Endothelial cell of umbilical vein (primary cell): ENCODE results near the gene PFKFB3. TPM values are rescaled to one million over a fixed set of nuclear protein-coding genes. Genes with fewer than 3 reads are reported as not detected.
"Not testable (repeated sequence)": the region's sequence is repeated elsewhere in the genome, so short reads cannot be mapped to it uniquely, and the experiment has no call there.

Experiments
- BruUV-seq: library from RNA; stranded (reverse); fragments of 400-500 nt; replicated peaks from 2 replicates; lab custom pipeline; 2021; lab: Mats Ljungman, UMichigan
- CTCF ChIA-PET: fragments of 300-600, 350-600 bp; sonication (Branson Sonifier 250); formaldehyde crosslinking; loops from one replicate; lab custom pipeline; 2021; ENCODE audit warnings: antibody characterized with exemption, inconsistent platforms; lab: Charles Lee
- POLR2A ChIA-PET: fragments of 300-600, 350-600 bp; sonication (Branson Sonifier 250); formaldehyde crosslinking; loops from one replicate; lab custom pipeline; 2021; ENCODE audit warnings: antibody characterized with exemption, inconsistent platforms; lab: Charles Lee
- DNase-seq: peaks from one replicate; pipeline ENCODE4 v3.0.0-alpha.2; 2011; ENCODE audit warnings: low read depth, low spot score
- FAIRE-seq: peaks from 2 replicates; lab custom pipeline; 2011; peaks lifted over from hg19 to GRCh38; lab: Jason Lieb, UNC
- H2AFZ ChIP-seq: 2 replicates; pipeline ENCODE4 v1.6.0; 2012; ENCODE audit warnings: low read depth, low read length, control low read depth, inconsistent platforms
- H3K27ac ChIP-seq: 2 replicates; pipeline ENCODE4 v1.5.1; 2011; ENCODE audit warnings: low read depth, mild to moderate bottlenecking, control low read depth, low read length, moderate library complexity; ENCODE audit not compliant: insufficient read depth
- H3K27me3 ChIP-seq, 2 experiments: 2 replicates each; pipeline versions ENCODE4 v1.6.0 to v1.6.1; 2011; ENCODE audit warnings: low read length in 2 of 2, mixed read lengths in 1 of 2; ENCODE audit not compliant: control insufficient read depth in 2 of 2, insufficient read depth in 2 of 2
- H3K36me3 ChIP-seq, 2 experiments: 2 replicates in 1 of 2; 3 replicates in 1 of 2; pipeline ENCODE4 v1.5.1; 2011; ENCODE audit warnings: low read length in 2 of 2, mild to moderate bottlenecking in 1 of 2, moderate library complexity in 1 of 2; ENCODE audit not compliant: control insufficient read depth in 2 of 2, insufficient read depth in 2 of 2; ENCODE audit errors: extremely low read depth in 1 of 2
- H3K4me1 ChIP-seq: 3 replicates; pipeline ENCODE4 v1.5.1; 2011; ENCODE audit warnings: mild to moderate bottlenecking, low read length; ENCODE audit not compliant: control insufficient read depth, insufficient read depth; ENCODE audit errors: extremely low read depth
- H3K4me2 ChIP-seq: 2 replicates; pipeline ENCODE4 v1.6.1; 2011; ENCODE audit warnings: low read length, control low read depth, mixed read lengths; ENCODE audit not compliant: insufficient read depth
- H3K4me3 ChIP-seq, 3 experiments: fragments of 200-600 bp in 1 of 3; sonication (generic), shearing (Covaris generic) in 1 of 3; replicated peaks in 1 of 3; 2 replicates each; pipeline ENCODE4 v1.5.1; 2011 to 2016; ENCODE audit warnings: control low read depth in 3 of 3, low read length in 3 of 3, mild to moderate bottlenecking in 2 of 3, inconsistent platforms in 1 of 3, low read depth in 1 of 3, moderate library complexity in 1 of 3; ENCODE audit not compliant: insufficient read depth in 1 of 3
- H3K79me2 ChIP-seq: 2 replicates; pipeline ENCODE4 v1.6.0; 2012; ENCODE audit warnings: low read length, inconsistent platforms; ENCODE audit not compliant: control insufficient read depth, insufficient read depth
- H3K9ac ChIP-seq: replicated peaks from 2 replicates; pipeline ENCODE3; 2011; ENCODE audit warnings: low read length, control low read depth; ENCODE audit not compliant: insufficient read depth; ENCODE audit errors: extremely low read depth
- H3K9me1 ChIP-seq: replicated peaks from 3 replicates; pipeline ENCODE4 v1.6.0; 2011; ENCODE audit warnings: mild to moderate bottlenecking, low read length; ENCODE audit not compliant: control insufficient read depth, insufficient read depth; ENCODE audit errors: extremely low read depth
- H3K9me3 ChIP-seq: replicated peaks from 2 replicates; pipeline ENCODE4 v1.5.1; 2012; ENCODE audit warnings: low read length, inconsistent platforms; ENCODE audit not compliant: control insufficient read depth, insufficient read depth
- H4K20me1 ChIP-seq: replicated peaks from 2 replicates; pipeline ENCODE3; 2011; ENCODE audit warnings: mild to moderate bottlenecking, low read length; ENCODE audit not compliant: control insufficient read depth, insufficient read depth; ENCODE audit errors: extremely low read depth
- JUN ChIP-seq: IDR thresholded peaks from 2 replicates; pipeline ENCODE4 v1.6.1; 2011; ENCODE audit warnings: borderline replicate concordance, low read depth; ENCODE audit not compliant: insufficient read length, insufficient read depth
- MYC ChIP-seq: IDR thresholded peaks from one replicate; pipeline ENCODE4 v1.6.1; 2011; ENCODE audit warnings: mild to moderate bottlenecking, low read depth, low read length
- POLR2A ChIP-seq: IDR thresholded peaks from 2 replicates; pipeline ENCODE4 v1.6.1; 2012; ENCODE audit warnings: low read depth, mild to moderate bottlenecking, control low read depth, low read length
- dilution Hi-C: fragments of 300-500 bp; cut with MboI; formaldehyde crosslinking; loops from one replicate; pipeline ENCODE4 v1.15.0; 2019; ENCODE audit warnings: low sequenced_read_pairs; ENCODE audit not compliant: extremely low pct_ligation_motif_present
- intact Hi-C: fragments of 100-400 bp; cut with micrococcal nuclease; formaldehyde crosslinking; loops from one replicate; pipeline ENCODE4 v1.10.0; 2022
- polyA plus RNA-seq, 4 experiments: library from polyadenylated mRNA; depleted of rRNA in 3 of 4; stranded (reverse) in 3 of 4; unstranded in 1 of 4; fragments of >200 nt; gene quantifications; 2 replicates each; pipeline versions ENCODE4 v1.2.1 to v1.2.3, GENCODE V29; 2011 to 2012; ENCODE audit warnings: missing spikeins in 1 of 4
- total RNA-seq: library from RNA; stranded (reverse); gene quantifications from 2 replicates; pipeline ENCODE4 v1.2.3, GENCODE V29; 2021
- TF ChIP-seq, protein P1 (sequence below): IDR thresholded peaks from 2 replicates; pipeline ENCODE4 v1.6.1; 2011; ENCODE audit not compliant: insufficient read depth, insufficient read length

PFKFB3 gene
- total and polyA plus RNA-seq, 2 donors (not counting 3 experiments of a cell fraction or from before 2014, with no cell fraction given), result 15.8 to 33.7 TPM

GRCh38 chr10:6191147-6191546, 11.6 kb upstream of the PFKFB3 start:
- H2AFZ ChIP-seq, result no peak overlapping the region
- ChIA-PET CTCF (interaction anchor here (1.8 kb wide), 1 partner anchor 11 kb away, joined by 6 read pairs; the partner anchor contains the start of gene PFKFB3), POLR2A (no interaction called here)
- H4K20me1 ChIP-seq, result no peaks in the 10 kb centered on the region
- no peak overlapping the region for H3K9ac ChIP-seq
- no peak overlapping the region for H3K4me3 ChIP-seq
- FAIRE-seq (no peak), DNase-seq (no peak)
- H3K27ac ChIP-seq, result no peak overlapping the region
- H3K9me1 ChIP-seq, result no peaks in the 10 kb centered on the region
- H3K9me3 ChIP-seq, result no peaks in the 10 kb centered on the region
- H3K4me2 ChIP-seq, result no peak overlapping the region
- intact Hi-C loops (no loop called here), dilution Hi-C loops (no loop called here)
- H3K79me2 ChIP-seq, result peaks cover 9% of the 10 kb centered on the region
- H3K36me3 ChIP-seq, result no peaks in the 10 kb centered on the region
- no peaks in the 10 kb centered on the region for H3K27me3 ChIP-seq
- TF ChIP-seq, protein P1, sequence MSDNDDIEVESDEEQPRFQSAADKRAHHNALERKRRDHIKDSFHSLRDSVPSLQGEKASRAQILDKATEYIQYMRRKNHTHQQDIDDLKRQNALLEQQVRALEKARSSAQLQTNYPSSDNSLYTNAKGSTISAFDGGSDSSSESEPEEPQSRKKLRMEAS, result no peak
- TF ChIP-seq POLR2A, result no peak
- no peak for TF ChIP-seq JUN
- H3K4me1 ChIP-seq, result peaks cover 22% of the 10 kb centered on the region
- BruUV-seq, result no TSS peak

- FAIRE-seq, result no peak
- TF ChIP-seq, protein P1, result no peak
- TF ChIP-seq JUN (no peak), MYC (no peak)
- Histone ChIP-seq H3K27me3 (no peaks in the 10 kb centered on the region), H4K20me1 (no peaks in the 10 kb centered on the region), H3K9ac (no peak overlapping the region), H3K36me3 (no peaks in the 10 kb centered on the region), H3K9me3 (no peaks in the 10 kb centered on the region), H3K9me1 (no peaks in the 10 kb centered on the region), H3K4me2 (no peak overlapping the region), H3K79me2 (peaks cover 9% of the 10 kb centered on the region), H3K4me3 (no peak overlapping the region), H3K4me1 (peaks cover 22% of the 10 kb centered on the region), H3K27ac (no peak overlapping the region), H2AFZ (no peak overlapping the region)
- dilution Hi-C loops, result no loop called here
- ChIA-PET POLR2A (no interaction called here), CTCF (interaction anchor here (1.8 kb wide), 1 partner anchor 11 kb away, joined by 6 read pairs; the partner anchor contains the start of gene PFKFB3)
- DNase-seq, result no peak
- no TSS peak for BruUV-seq
- intact Hi-C loops, result no loop called here
Measured at GRCh38 chr10:6191569-6191968, 11.2 kb upstream of the PFKFB3 start.

- H3K9me3 ChIP-seq, H3K4me3 ChIP-seq, FAIRE-seq, H3K27ac ChIP-seq, H3K4me2 ChIP-seq, DNase-seq, H3K79me2 ChIP-seq, POLR2A ChIA-PET, H2AFZ ChIP-seq, BruUV-seq, H3K36me3 ChIP-seq, dilution Hi-C loops, intact Hi-C loops, H3K9ac ChIP-seq, H3K27me3 ChIP-seq, H3K9me1 ChIP-seq, H4K20me1 ChIP-seq: not testable (repeated sequence)
- H3K4me1 ChIP-seq, result peaks cover 13% of the 10 kb centered on the region
- CTCF ChIA-PET, result interaction anchor here (1.1 kb wide), 1 partner anchor 42 kb away, joined by 3 read pairs; no protein-coding TSS in a partner anchor
Measured at GRCh38 chr10:6193342-6193741, 9.4 kb upstream of the PFKFB3 start.
